Posterior cingulate gyrus (tissue), 11 donors: ENCODE measurements around the gene RPL36AL.
A peak's percentile ranks its signal among the peaks of the same experiment; 100 is the strongest.
"Not testable (repeated sequence)": the region's sequence is repeated elsewhere in the genome, so short reads cannot be mapped to it uniquely, and the experiment has no call there.

Source experiments
- DNase-seq, 10 donors: peaks; one replicate each; pipeline versions ENCODE4 v3.0.0 to v3.0.0-alpha.2; 2020 to 2021; ENCODE audit warnings: mixed read lengths in 3 of 10
- intact Hi-C: fragments of 100-400 bp; cut with DNase I; formaldehyde crosslinking; loops from one replicate; pipeline ENCODE4 v1.15.1; 2023

The RPL36AL gene

DNA sequence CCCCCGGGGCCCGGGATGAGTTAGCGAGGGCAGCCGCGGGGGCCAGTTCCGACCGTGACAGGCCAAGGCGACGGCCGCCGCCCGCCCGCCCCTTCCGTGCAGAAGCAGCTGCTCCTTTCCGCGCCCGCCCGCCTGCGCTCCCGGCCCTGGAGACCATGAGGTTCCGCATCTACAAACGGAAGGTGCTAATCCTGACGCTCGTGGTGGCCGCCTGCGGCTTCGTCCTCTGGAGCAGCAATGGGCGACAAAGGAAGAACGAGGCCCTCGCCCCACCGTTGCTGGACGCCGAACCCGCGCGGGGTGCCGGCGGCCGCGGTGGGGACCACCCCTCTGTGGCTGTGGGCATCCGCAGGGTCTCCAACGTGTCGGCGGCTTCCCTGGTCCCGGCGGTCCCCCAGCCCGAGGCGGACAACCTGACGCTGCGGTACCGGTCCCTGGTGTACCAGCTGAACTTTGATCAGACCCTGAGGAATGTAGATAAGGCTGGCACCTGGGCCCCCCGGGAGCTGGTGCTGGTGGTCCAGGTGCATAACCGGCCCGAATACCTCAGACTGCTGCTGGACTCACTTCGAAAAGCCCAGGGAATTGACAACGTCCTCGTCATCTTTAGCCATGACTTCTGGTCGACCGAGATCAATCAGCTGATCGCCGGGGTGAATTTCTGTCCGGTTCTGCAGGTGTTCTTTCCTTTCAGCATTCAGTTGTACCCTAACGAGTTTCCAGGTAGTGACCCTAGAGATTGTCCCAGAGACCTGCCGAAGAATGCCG, 872 bp upstream of the RPL36AL start:
- peak in 9 of 10 donors; percentile 39 to 95 (median 57) for DNase-seq
- intact Hi-C loops, result loop anchor here (2.0 to 5.0 kb wide), 3 partner anchors 22 to 241 kb away; partner anchors contain the start of genes LRR1 and RPS29

DNA sequence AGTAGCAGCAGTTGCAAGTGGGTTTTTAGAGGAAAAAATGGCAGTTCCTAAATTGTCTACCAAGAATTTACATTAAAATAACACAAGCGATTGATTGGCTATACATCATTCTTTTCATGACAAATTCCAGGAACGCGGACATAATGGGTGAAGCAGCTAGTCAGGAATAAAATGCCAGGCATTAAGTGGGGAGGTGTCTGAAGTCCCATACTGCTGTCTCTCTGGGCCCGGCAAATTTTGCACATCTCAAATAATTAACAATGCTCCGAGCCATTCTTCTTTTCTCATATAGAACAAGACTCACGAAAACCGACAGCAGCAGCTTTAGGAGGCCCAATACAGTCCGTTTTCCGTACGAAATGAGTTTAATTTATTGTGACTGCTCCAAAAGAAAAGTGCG, 696 bp downstream of the RPL36AL start:
- intact Hi-C loops, result loop anchor here (2.0 to 5.0 kb wide), 3 partner anchors 21 to 243 kb away; partner anchors contain the start of genes LRR1 and RPS29
- DNase-seq, result no peak

GRCh38 chr14:49619273-49619672, 1.2 kb downstream of the RPL36AL start:
- DNase-seq, intact Hi-C loops: not testable (repeated sequence)

GRCh38 chr14:49617852-49618519, 2.4 kb downstream of the RPL36AL start:
- no peak for DNase-seq
- intact Hi-C loops, result no loop called here

DNA sequence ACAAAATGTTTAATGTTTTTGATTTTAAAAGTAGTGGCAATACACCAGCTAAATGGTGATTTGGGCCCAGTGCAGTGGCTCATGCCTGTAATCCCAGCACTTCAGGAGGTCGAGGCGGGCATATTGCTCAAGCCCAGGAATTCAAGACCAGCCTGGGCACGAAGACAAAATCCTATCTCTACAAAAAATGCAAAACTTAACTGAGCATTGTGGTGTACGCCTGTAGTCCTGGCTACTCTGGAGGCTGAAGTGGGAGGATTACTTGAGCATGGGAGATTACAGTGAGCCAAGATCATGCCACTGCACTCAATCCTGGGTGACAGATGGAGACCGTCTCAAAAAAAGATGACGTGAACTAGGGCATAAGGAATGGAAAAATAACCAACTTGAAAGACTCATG, 4.7 kb downstream of the RPL36AL start:
- intact Hi-C loops, result no loop called here
- no peak for DNase-seq

DNA sequence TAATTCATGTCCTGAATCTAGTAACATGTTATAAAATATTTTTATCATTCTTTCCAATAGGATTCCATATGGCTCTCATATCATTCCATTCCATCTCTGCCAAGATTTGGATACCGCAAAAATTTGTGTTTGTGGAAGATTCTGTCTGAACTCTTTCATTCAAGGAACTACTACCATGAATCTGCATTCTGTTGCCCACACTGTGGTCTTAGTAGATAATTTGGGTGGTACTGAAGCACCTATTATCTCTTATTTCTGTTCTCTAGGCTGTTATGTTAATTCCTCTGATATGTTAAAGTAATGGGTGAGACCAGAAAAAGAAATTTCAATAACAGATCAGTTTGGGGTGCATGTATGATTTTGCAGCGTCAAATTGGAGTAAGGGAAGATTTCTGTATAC, 6.2 kb downstream of the RPL36AL start:
- intact Hi-C loops, result no loop called here

GRCh38 chr14:49612671-49613070, 7.8 kb downstream of the RPL36AL start:
- no peak for DNase-seq
- intact Hi-C loops, result no loop called here

More for the DNA sequence above, 6.2 kb downstream of the RPL36AL start:
- no peak for DNase-seq

- intact Hi-C loops, result no loop called here
- no peak for DNase-seq
Observed at GRCh38 chr14:49612251-49612650, 8.2 kb downstream of the RPL36AL start.

- intact Hi-C loops, result no loop called here
Observed at GRCh38 chr14:49607583-49607982, 12.8 kb downstream of the RPL36AL start.

DNA sequence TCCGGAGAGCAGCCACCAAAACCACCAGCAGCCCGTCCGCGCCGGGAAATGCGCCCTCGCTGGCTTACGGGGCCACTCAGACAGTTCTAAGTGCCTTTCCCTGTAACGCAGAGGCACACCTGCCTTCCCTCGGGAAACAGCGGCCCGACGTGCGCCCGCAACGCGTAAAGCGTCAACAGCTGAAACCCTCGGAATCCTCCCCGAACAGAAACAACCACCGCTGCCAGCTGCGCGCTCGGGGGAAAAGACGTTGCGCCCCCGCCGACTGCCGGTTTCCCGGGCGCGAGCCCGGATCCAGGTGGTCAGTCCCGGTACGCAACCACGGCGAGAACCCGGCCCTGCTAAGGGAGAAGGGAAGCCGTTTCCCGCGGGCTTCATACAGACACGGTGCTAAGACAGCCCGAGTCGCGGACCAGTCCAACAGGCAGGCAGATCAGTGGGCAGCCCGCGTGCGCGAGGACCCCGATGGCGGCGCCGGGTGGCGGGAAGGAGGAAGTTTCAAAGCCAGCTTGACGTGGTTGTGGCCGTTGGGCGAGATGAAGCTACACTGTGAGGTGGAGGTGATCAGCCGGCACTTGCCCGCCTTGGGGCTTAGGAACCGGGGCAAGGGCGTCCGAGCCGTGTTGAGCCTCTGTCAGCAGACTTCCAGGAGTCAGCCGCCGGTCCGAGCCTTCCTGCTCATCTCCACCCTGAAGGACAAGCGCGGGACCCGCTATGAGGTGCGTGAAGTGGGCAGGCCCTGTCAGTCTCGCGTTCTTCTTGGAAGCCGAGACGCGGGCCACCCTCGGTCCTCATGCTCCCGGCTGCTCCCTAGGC, 21.7 kb downstream of the RPL36AL start, which contains the start of gene LRR1:
Gene LRR1 (plus strand): TSS at position 456 of the 816 bp plus-strand sequence. CDS start 81 bp downstream, at position 537.
- intact Hi-C loops, result loop anchor here (2.0 kb wide), 1 partner anchor 22 kb away; the partner anchor contains the start of genes MGAT2 and RPL36AL
- DNase-seq, result peak; percentile 76 to 97 (median 84)

More at GRCh38 chr14:49607583-49607982, 12.8 kb downstream of the RPL36AL start:
- DNase-seq, result no peak

- intact Hi-C loops, result loop anchor here (2.0 kb wide), 1 partner anchor 23 kb away; the partner anchor contains the start of genes MGAT2 and RPL36AL
- DNase-seq, result no peak
Observed at GRCh38 chr14:49598189-49598484, 22.3 kb downstream of the RPL36AL start.

DNA sequence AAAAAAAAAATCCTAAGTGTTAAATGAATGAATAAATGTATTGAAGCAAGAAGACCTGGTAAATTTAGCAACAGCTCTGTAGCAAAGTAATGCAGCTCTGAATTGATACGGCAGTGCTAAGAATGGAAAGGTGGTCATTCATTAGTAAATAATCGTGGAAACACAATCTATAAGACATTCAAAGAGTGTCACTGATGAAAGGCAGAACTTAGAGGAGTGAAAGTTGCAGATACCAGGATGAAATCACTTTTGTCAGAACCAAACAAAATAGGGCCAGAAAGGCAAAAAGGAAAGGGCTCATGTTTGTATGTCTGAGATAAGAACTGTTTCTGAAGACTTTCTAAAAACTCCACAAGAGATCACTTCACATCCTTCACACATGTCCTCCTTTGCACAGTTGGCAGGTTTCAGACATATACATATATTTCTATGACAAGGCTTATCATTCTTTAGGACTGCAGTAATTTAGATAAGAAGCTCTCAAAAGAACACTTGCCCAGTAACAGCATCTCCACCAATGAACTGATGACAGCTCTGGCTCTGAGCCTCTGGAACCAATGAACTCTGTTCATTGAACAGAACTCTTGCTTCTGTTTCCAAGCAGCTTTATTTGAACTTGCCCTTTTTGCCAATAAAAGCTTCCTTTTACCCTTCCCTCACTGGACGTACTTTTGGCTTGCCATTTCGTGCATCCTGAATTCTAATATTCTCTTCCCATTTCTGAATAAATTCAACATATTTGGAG, 25.9 kb downstream of the RPL36AL start:
- intact Hi-C loops, result no loop called here

GRCh38 chr14:49593016-49593415, 27.4 kb downstream of the RPL36AL start:
- intact Hi-C loops, result no loop called here
- no peak for DNase-seq

More for the DNA sequence above, 25.9 kb downstream of the RPL36AL start:
- no peak for DNase-seq

- DNase-seq, result no peak
- intact Hi-C loops, result no loop called here
Observed at GRCh38 chr14:49589387-49589786, 31.0 kb downstream of the RPL36AL start.

DNA sequence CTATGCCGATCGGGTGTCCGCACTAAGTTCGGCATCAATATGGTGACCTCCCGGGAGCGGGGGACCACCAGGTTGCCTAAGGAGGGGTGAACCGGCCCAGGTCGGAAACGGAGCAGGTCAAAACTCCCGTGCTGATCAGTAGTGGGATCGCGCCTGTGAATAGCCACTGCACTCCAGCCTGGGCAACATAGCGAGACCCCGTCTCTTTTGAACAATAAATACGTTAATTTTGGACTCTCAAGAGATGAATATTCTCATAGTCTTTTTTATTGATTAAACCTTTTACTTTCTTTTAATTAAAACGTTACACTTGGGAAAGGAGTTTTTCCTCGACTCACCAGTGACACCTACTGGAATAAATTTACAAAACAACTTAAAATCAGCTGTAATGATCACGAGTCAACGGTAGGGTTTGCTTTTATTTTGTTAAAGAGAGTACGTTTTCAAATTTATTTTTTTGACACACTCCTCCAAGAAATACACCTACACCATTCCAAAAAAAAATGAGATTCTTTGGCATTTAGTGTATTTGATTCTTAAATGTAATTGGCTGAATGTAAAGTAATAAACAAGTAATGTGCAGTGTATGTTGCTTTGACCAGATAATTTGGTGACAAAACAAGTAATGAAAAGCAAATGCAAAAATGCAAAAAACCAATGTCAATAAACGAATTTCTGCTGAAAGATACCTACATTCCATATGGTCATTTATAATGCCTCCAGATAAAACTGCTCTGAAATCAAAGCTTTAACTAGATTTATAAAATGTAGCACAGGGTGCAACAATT, 33.6 kb downstream of the RPL36AL start:
- DNase-seq, result peak in 2 of 10 donors; percentile 15 to 25
- intact Hi-C loops, result loop anchor here (2.0 kb wide), 1 partner anchor 34 kb away; the partner anchor contains the start of genes MGAT2 and RPL36AL

DNA sequence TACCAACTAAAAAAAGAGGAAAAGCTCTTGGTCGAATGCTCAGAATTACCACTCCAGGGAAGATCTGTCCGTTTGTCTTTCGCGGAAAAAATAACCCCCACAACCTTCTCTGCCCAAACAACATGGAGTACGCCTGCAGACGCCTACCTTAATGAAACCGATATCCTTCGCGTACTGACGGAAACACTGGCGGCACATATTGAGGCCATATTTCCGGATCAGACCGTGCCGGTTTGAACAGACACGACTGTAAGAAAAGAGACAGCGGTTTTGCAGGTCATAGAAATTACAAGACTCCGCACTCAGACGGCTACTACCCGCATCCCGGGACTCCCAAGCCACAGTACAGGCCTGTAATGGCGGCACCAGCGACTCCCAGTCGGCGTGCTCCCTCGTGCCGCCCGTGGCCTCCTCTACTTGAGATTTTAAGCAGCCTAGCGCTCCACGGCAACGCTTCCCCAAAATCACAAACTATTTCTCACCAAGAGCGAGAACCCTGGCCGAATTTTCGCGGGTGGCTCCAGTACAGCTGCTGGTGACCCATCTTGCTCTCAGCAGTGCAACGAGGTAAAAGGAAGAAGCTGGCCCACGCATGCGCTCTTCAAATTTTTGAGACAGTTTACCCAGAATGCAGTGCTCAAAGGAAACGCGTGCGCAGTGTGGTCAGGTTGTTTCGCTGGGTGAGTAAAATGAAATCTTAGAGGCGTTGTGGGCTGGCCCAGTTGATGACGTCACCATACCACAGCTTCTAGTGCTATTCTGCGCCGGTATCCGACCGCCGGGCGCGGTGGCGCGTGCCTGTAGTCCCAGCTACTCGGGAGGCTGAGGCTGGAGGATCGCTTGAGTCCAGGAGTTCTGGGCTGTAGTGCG, 34.4 kb downstream of the RPL36AL start, which contains the start of gene RPS29:
Gene RPS29 (minus strand): TSS at position 578 of the 870 bp plus-strand sequence. CDS start 34 bp downstream, at position 544.
- peak; percentile 88 to 99 (median 94) for DNase-seq
- intact Hi-C loops, result loop anchor here (2.0 kb wide), 1 partner anchor 35 kb away; the partner anchor contains the start of genes MGAT2 and RPL36AL

DNA sequence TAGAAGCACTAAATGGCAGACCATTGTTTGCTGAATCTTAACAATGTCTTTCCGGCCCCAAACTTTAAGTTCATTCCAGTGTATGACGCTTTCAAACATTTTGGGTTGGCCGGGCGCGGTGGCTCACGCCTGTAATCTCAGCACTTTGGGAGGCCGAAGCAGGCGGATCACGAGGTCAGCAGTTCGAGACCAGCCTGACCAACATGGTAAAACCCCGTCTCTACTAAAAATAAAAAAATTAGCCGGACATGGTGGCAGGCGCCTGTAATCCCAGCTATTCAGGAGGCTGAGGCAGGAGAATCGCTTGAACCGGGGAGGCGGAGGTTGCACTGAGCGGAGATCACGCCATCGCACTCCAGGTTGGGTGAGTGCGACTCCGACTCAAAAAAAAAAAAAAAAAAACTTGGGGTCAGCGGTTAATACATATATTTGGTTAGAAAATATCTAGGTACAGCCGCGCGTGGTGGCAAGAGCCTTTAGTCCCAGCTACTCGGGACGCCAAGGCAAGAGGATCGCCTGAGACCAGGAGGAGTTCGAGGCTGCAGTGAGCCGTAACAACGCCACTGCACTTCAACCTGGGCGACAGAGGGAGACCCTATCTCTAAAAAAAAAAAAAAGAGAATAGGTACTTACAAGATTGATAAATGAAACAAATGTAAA, 35.3 kb downstream of the RPL36AL start:
- DNase-seq, intact Hi-C loops: not testable (repeated sequence)
